Measurements from ENCODE around the gene PRSS36. TPM values are rescaled to one million over a fixed set of nuclear protein-coding genes. Genes with fewer than 3 reads are reported as not detected.

PRSS36 gene
- polyA plus RNA-seq, 1 donor from 2014 or later, result 2.0 TPM

DNA sequence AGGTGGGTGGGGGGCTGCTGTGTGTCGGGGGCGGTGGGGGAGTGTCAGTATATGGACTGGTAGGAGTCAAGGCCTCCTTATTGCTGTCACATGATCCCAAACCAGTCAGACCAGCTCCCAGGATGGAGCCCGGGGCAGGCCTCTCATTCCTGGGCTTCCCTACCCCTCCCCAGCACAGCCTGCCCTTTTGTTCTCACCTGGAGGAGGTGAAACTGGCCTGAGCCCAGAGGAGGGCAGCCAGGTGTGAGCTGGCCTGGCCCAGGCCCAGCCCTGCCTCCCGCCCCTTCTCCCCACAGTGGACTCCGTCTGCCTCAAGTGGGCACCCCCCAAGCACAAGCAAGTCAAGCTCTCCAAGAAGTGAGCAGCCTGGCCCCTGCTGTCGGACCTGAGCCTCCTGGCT lies 19.0 kb downstream of the PRSS36 start:
- TF ChIP-seq SMC3 (conservative IDR thresholded peaks at IDR 0.05; ENCODE audit: poor library complexity) (no peak), CTCF (IDR thresholded peaks at IDR 0.05; ENCODE audit: poor library complexity, severe bottlenecking) (no peak), POLR2AphosphoS5 (IDR thresholded peaks at IDR 0.05) (no peak)
- H3K4me3 ChIP-seq (ENCODE audit: low read length), result no peak overlapping the region
- H3K9me2 ChIP-seq (ENCODE audit: insufficient read depth, low read length), result no peaks in the 10 kb centered on the region
- no peaks in the 10 kb centered on the region for H3F3A ChIP-seq (ENCODE audit: insufficient read depth, low read length, poor library complexity, severe bottlenecking)
- H3K9me3 ChIP-seq (ENCODE audit: low read length), result no peaks in the 10 kb centered on the region
- H3K36me3 ChIP-seq (ENCODE audit: insufficient read depth, low read length), result no peaks in the 10 kb centered on the region
- no peak overlapping the region for H2AFZ ChIP-seq (ENCODE audit: low read depth, low read length)
- H3K27ac ChIP-seq (ENCODE audit: low read length), result no peak overlapping the region
- H3K9ac ChIP-seq (ENCODE audit: low read length), result no peak overlapping the region
- no peaks in the 10 kb centered on the region for H4K20me1 ChIP-seq (ENCODE audit: insufficient read depth)
- H3K27me3 ChIP-seq (ENCODE audit: insufficient read depth, low read depth, low read length), result no peaks in the 10 kb centered on the region
- no peaks in the 10 kb centered on the region for H3K79me2 ChIP-seq (replicated peaks; ENCODE audit: insufficient read depth, low read length)
- H3K4me2 ChIP-seq (ENCODE audit: low read length), result no peak overlapping the region

GRCh38 chr16:31130336-31130891 lies 19.5 kb downstream of the PRSS36 start:
- Histone ChIP-seq H3K9ac (ENCODE audit: low read length) (no peak overlapping the region), H3K27me3 (ENCODE audit: insufficient read depth, low read depth, low read length) (no peaks in the 10 kb centered on the region), H3K36me3 (ENCODE audit: insufficient read depth, low read length) (no peaks in the 10 kb centered on the region), H3K79me2 (replicated peaks; ENCODE audit: insufficient read depth, low read length) (no peaks in the 10 kb centered on the region), H3K9me3 (ENCODE audit: low read length) (no peaks in the 10 kb centered on the region), H3K27ac (ENCODE audit: low read length) (no peak overlapping the region), H3K9me2 (ENCODE audit: insufficient read depth, low read length) (no peaks in the 10 kb centered on the region), H3K4me3 (ENCODE audit: low read length) (no peak overlapping the region), H3F3A (ENCODE audit: insufficient read depth, low read length, poor library complexity, severe bottlenecking) (no peaks in the 10 kb centered on the region), H4K20me1 (ENCODE audit: insufficient read depth) (no peaks in the 10 kb centered on the region), H3K4me2 (ENCODE audit: low read length) (no peak overlapping the region), H2AFZ (ENCODE audit: low read depth, low read length) (no peak overlapping the region)
- TF ChIP-seq SMC3 (conservative IDR thresholded peaks at IDR 0.05; ENCODE audit: poor library complexity) (no peak), EZH2 (IDR thresholded peaks at IDR 0.05; ENCODE audit: borderline replicate concordance, insufficient read depth, low read length, poor library complexity, severe bottlenecking) (no peak), MXI1 (conservative IDR thresholded peaks at IDR 0.05; ENCODE audit: poor library complexity, severe bottlenecking) (no peak), POLR2AphosphoS5 (IDR thresholded peaks at IDR 0.05) (no peak), EP300 (conservative IDR thresholded peaks at IDR 0.05; ENCODE audit: poor library complexity, severe bottlenecking) (no peak), RAD21 (conservative IDR thresholded peaks at IDR 0.05) (no peak), TAF1 (IDR thresholded peaks at IDR 0.05; ENCODE audit: low read depth) (no peak), CTCF (IDR thresholded peaks at IDR 0.05; ENCODE audit: poor library complexity, severe bottlenecking) (no peak)
- TF ChIP-seq, protein P1, sequence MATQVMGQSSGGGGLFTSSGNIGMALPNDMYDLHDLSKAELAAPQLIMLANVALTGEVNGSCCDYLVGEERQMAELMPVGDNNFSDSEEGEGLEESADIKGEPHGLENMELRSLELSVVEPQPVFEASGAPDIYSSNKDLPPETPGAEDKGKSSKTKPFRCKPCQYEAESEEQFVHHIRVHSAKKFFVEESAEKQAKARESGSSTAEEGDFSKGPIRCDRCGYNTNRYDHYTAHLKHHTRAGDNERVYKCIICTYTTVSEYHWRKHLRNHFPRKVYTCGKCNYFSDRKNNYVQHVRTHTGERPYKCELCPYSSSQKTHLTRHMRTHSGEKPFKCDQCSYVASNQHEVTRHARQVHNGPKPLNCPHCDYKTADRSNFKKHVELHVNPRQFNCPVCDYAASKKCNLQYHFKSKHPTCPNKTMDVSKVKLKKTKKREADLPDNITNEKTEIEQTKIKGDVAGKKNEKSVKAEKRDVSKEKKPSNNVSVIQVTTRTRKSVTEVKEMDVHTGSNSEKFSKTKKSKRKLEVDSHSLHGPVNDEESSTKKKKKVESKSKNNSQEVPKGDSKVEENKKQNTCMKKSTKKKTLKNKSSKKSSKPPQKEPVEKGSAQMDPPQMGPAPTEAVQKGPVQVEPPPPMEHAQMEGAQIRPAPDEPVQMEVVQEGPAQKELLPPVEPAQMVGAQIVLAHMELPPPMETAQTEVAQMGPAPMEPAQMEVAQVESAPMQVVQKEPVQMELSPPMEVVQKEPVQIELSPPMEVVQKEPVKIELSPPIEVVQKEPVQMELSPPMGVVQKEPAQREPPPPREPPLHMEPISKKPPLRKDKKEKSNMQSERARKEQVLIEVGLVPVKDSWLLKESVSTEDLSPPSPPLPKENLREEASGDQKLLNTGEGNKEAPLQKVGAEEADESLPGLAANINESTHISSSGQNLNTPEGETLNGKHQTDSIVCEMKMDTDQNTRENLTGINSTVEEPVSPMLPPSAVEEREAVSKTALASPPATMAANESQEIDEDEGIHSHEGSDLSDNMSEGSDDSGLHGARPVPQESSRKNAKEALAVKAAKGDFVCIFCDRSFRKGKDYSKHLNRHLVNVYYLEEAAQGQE (IDR thresholded peaks at IDR 0.05; ENCODE audit: borderline replicate concordance), result no peak

All from neural cell (in vitro differentiated cells).